ENCODE data around the gene HTR3B.
"Not testable (repeated sequence)": the region's sequence is repeated elsewhere in the genome, so short reads cannot be mapped to it uniquely, and the experiment has no call there.

HTR3B gene

GRCh38 chr11:113875234-113876073 is 29.1 kb upstream of the HTR3B start, which contains the start of gene USP28:
USP28 (minus strand) TSS chr11:113875572; CDS start chr11:113875501, 71 bp downstream.
- no peaks in the 10 kb centered on the region for H3K27me3 ChIP-seq (ENCODE audit: control insufficient read depth, insufficient read depth, low read length)
- peak within 1 kb of the TSS; percentile 97 for H3K27ac ChIP-seq (ENCODE audit: low read depth, low read length)
- H3K4me3 ChIP-seq (ENCODE audit: low read length): peak within 1 kb of the TSS; percentile 82
- peaks cover 14% of the 10 kb centered on the region for H3K4me1 ChIP-seq (ENCODE audit: control insufficient read depth, insufficient read depth, low read length)
- H3K36me3 ChIP-seq (ENCODE audit: control insufficient read depth, insufficient read depth, low read length): no peaks in the 10 kb centered on the region
- H3K9ac ChIP-seq (ENCODE audit: low read length): peak within 1 kb of the TSS; percentile 80

DNA sequence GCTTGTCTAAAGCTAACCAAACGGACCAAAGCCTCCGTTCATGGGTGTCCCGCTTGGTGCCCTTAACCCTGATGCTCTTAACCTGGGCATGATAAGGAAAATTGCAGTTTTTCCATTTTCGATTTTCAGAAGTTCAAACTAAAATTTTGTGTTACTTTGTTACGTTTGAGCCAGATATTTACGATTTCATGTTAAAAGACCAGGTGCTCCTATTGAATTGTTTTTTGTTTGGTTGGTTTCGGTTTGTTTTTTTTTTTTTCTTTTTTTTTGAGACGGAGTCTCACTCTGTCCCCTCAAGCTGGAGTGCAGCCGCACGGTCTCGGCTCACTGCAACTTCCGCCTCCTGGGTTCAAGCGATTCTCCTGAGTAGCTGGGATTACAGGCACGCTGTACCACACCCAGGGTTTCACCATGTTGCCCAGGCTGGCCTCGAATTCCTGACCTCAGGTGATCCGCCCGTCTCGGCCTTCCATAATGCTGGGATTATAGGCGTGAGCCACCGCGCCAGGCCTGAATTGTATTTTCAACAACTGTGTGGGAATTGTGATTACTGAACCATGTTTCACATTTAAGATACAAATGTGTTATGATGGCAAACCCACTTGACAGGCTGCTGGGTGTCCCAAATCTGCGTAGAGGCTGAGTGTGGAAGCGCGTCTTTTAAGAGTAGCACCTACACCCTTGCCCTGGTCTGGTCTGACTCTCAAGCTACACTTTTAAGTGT is 28.4 kb upstream of the HTR3B start:
- Histone ChIP-seq H3K27ac (ENCODE audit: low read depth, low read length) (peak overlapping the region; percentile 97), H3K27me3 (ENCODE audit: control insufficient read depth, insufficient read depth, low read length) (no peaks in the 10 kb centered on the region), H3K36me3 (ENCODE audit: control insufficient read depth, insufficient read depth, low read length) (no peaks in the 10 kb centered on the region), H3K9ac (ENCODE audit: low read length) (peak overlapping the region; percentile 80), H3K4me1 (ENCODE audit: control insufficient read depth, insufficient read depth, low read length) (peaks cover 11% of the 10 kb centered on the region), H3K4me3 (ENCODE audit: low read length) (peak overlapping the region; percentile 82)

DNA sequence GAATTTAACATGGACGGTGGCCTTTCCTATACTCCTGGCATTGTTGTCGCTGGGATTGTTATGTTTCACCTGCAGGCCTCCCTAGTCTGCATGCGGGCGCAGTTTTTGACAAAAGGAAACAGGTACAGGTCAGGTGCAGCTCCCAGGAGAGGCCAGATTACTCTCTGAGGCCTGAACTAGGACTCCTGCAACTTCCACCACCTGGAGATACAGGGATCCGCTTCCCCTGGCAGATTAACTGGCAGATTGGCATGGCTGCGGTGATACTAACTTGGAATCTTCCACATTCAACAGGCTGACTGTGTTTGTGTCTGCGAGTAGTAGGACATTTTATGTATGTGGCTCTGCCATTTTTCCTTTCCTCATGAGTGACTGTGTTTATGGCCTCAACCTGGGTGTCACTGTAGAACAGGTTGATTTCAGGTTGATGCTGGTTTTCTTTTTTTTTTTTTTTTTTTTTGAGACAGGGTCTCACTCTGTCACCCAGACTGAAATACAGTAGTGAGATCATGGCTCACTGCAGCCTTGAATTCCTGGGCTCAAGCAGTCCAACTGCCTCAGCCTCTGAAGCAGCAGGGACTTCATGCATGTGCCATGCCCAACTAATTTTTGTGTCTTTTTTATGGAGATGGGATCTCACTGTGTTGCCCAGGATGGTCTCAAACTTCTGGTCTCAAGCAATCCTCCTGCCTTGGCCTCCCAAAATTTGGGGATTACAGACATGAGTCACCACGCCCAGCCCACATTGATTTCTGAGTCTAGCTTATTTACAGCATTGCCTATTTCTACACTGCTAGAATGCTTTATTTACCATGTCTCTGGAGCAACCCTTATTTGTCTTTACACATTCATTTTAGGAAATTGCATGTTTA is 27.6 kb upstream of the HTR3B start:
- H3K4me1 ChIP-seq (ENCODE audit: control insufficient read depth, insufficient read depth, low read length): peaks cover 11% of the 10 kb centered on the region
- no peak overlapping the region for H3K27ac ChIP-seq (ENCODE audit: low read depth, low read length)
- H3K9ac ChIP-seq (ENCODE audit: low read length): no peak overlapping the region
- H3K4me3 ChIP-seq (ENCODE audit: low read length): no peak overlapping the region
- H3K27me3 ChIP-seq (ENCODE audit: control insufficient read depth, insufficient read depth, low read length): no peaks in the 10 kb centered on the region
- H3K36me3 ChIP-seq (ENCODE audit: control insufficient read depth, insufficient read depth, low read length): no peaks in the 10 kb centered on the region

DNA sequence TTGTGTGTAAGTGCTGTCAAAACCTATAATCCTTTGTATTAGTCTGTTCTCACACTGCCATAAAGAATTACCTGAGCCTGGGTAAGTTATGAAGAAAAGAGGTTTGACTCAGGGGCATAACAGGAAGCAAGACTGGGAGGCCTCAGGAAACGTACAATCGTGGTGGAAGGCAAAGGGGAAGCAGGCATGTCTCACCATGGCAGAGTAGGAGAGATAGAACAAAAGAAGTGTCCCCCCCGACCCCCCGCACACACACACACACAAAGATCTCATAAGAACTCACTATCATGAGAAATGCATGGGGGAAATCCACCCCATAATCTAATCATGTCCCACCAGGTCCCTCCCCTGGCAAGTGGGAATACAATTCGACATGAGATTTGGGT is 26.9 kb upstream of the HTR3B start:
- Histone ChIP-seq H3K27me3 (ENCODE audit: control insufficient read depth, insufficient read depth, low read length) (no peaks in the 10 kb centered on the region), H3K4me3 (ENCODE audit: low read length) (no peak overlapping the region)

GRCh38 chr11:113879446-113879845 is 25.1 kb upstream of the HTR3B start:
- H3K9ac ChIP-seq (ENCODE audit: low read length); H3K36me3 ChIP-seq (ENCODE audit: control insufficient read depth, insufficient read depth, low read length); H3K27me3 ChIP-seq (ENCODE audit: control insufficient read depth, insufficient read depth, low read length); H3K4me3 ChIP-seq (ENCODE audit: low read length); H3K27ac ChIP-seq (ENCODE audit: low read depth, low read length); H3K4me1 ChIP-seq (ENCODE audit: control insufficient read depth, insufficient read depth, low read length): not testable (repeated sequence)

More for the DNA sequence above, 26.9 kb upstream of the HTR3B start:
- no peak overlapping the region for H3K9ac ChIP-seq (ENCODE audit: low read length)
- peaks cover 9% of the 10 kb centered on the region for H3K4me1 ChIP-seq (ENCODE audit: control insufficient read depth, insufficient read depth, low read length)
- H3K27ac ChIP-seq (ENCODE audit: low read depth, low read length): no peak overlapping the region
- H3K36me3 ChIP-seq (ENCODE audit: control insufficient read depth, insufficient read depth, low read length): no peaks in the 10 kb centered on the region

DNA sequence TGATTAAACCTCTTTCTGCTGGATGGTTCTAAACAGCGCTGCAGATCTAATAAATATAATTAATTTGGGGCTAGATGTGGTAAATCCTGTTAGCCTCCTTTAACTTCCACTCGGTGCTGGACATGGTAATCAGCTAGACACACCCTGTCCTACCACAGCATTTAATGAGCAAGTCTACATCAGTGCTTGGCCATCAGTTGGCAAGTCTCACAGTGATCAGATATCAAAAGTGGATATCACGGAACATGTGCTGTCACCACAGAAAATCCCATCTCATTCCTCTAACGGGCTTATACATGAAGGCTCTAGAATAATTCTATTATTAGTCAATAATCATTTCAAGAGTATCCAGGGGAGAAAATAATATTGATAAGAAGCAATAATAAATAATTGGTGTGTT is 23.6 kb upstream of the HTR3B start:
- Histone ChIP-seq H3K27me3 (ENCODE audit: control insufficient read depth, insufficient read depth, low read length) (no peaks in the 10 kb centered on the region), H3K27ac (ENCODE audit: low read depth, low read length) (no peak overlapping the region), H3K4me1 (ENCODE audit: control insufficient read depth, insufficient read depth, low read length) (peaks cover 1% of the 10 kb centered on the region), H3K9ac (ENCODE audit: low read length) (no peak overlapping the region), H3K36me3 (ENCODE audit: control insufficient read depth, insufficient read depth, low read length) (no peaks in the 10 kb centered on the region), H3K4me3 (ENCODE audit: low read length) (no peak overlapping the region)

GRCh38 chr11:113881856-113882255 is 22.7 kb upstream of the HTR3B start:
- no peaks in the 10 kb centered on the region for H3K4me1 ChIP-seq (ENCODE audit: control insufficient read depth, insufficient read depth, low read length)
- H3K9ac ChIP-seq (ENCODE audit: low read length): no peak overlapping the region
- no peak overlapping the region for H3K27ac ChIP-seq (ENCODE audit: low read depth, low read length)
- H3K27me3 ChIP-seq (ENCODE audit: control insufficient read depth, insufficient read depth, low read length): no peaks in the 10 kb centered on the region
- H3K36me3 ChIP-seq (ENCODE audit: control insufficient read depth, insufficient read depth, low read length): no peaks in the 10 kb centered on the region
- H3K4me3 ChIP-seq (ENCODE audit: low read length): no peak overlapping the region

DNA sequence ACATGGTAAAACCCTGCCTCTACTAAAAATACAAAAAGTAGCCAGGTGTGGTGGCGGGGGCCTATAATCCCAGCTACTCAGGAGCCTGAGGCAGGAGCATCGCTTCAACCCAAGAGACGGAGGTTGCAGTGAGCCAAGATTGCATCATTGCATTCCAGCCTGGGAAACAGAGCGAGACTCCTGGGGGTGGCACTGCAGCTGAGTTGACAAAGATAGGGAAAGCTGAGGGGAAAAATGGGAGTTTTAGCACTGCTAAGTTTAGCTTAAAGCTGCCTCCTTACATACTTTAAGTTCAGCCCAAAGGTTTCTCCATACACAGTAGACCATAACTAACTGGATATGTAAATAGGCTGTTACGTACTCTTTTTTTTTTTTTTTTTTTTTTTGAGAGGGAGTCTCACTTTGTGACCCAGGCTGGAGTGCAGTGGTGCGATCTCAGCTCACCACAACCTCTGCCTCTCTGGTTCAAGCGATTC is 20.2 kb upstream of the HTR3B start:
- Histone ChIP-seq H3K27me3 (ENCODE audit: control insufficient read depth, insufficient read depth, low read length) (no peaks in the 10 kb centered on the region), H3K4me3 (ENCODE audit: low read length) (no peak overlapping the region), H3K9ac (ENCODE audit: low read length) (no peak overlapping the region), H3K36me3 (ENCODE audit: control insufficient read depth, insufficient read depth, low read length) (no peaks in the 10 kb centered on the region), H3K27ac (ENCODE audit: low read depth, low read length) (no peak overlapping the region), H3K4me1 (ENCODE audit: control insufficient read depth, insufficient read depth, low read length) (no peaks in the 10 kb centered on the region)

DNA sequence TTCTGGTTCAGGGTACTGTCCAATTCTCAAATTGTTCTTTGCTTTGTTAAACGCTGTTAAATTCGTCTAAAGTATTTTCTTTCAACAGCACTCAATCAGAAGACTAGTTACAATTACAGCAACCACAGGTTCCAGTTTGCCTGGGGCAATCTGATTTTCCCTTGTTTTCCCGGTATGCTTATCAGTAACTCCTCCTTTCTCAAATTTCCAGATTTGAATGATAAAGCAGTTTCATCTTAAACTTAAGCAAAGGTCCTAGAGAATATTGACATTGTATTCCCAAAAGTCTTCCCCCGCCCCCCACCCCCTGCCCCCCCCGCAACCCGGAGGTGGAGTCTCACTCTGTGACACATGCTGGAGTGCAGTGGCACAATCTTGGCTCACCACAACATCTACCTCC is 18.7 kb upstream of the HTR3B start:
- no peaks in the 10 kb centered on the region for H3K27me3 ChIP-seq (ENCODE audit: control insufficient read depth, insufficient read depth, low read length)
- H3K27ac ChIP-seq (ENCODE audit: low read depth, low read length): no peak overlapping the region
- no peak overlapping the region for H3K9ac ChIP-seq (ENCODE audit: low read length)
- no peak overlapping the region for H3K4me3 ChIP-seq (ENCODE audit: low read length)
- H3K36me3 ChIP-seq (ENCODE audit: control insufficient read depth, insufficient read depth, low read length): no peaks in the 10 kb centered on the region
- H3K4me1 ChIP-seq (ENCODE audit: control insufficient read depth, insufficient read depth, low read length): no peaks in the 10 kb centered on the region

- Histone ChIP-seq H3K4me1 (ENCODE audit: control insufficient read depth, insufficient read depth, low read length) (no peaks in the 10 kb centered on the region), H3K36me3 (ENCODE audit: control insufficient read depth, insufficient read depth, low read length) (no peaks in the 10 kb centered on the region), H3K27ac (ENCODE audit: low read depth, low read length) (no peak overlapping the region), H3K27me3 (ENCODE audit: control insufficient read depth, insufficient read depth, low read length) (no peaks in the 10 kb centered on the region), H3K4me3 (ENCODE audit: low read length) (no peak overlapping the region), H3K9ac (ENCODE audit: low read length) (no peak overlapping the region)
Measured at GRCh38 chr11:113888848-113889247, 15.7 kb upstream of the HTR3B start.

DNA sequence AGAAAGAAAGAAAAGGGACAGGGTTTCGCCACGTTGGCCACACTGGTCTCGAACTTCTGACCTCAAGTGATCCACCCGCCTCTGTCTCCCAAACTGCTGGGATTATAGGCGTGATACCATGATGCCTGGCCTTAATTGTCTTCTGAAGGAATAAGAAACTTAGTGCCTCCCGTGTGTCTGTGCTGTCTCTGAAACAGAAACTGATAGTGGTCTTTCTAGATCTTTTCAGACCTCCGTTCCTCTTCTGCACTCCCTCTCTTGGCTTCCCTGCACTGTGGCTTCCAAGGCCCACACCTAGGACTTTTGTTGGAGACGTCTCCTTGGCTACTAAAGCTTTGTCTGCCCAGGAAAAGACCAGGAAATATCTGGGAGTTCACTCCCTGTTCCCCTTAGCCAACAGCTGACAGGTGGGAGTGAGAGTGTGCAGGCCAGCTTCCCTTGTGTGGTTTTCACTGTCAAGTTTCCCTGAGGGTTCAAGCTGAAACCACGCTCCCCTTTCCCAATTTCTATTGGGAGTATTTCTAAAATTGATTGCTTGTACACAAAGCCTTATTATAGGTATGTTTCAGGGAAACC is 10.1 kb upstream of the HTR3B start:
- no peak overlapping the region for H3K9ac ChIP-seq (ENCODE audit: low read length)
- no peak overlapping the region for H3K4me3 ChIP-seq (ENCODE audit: low read length)
- no peaks in the 10 kb centered on the region for H3K4me1 ChIP-seq (ENCODE audit: control insufficient read depth, insufficient read depth, low read length)
- no peaks in the 10 kb centered on the region for H3K36me3 ChIP-seq (ENCODE audit: control insufficient read depth, insufficient read depth, low read length)
- H3K27ac ChIP-seq (ENCODE audit: low read depth, low read length): no peak overlapping the region
- H3K27me3 ChIP-seq (ENCODE audit: control insufficient read depth, insufficient read depth, low read length): no peaks in the 10 kb centered on the region
